Breast epithelium (tissue), 4 donors: ENCODE results near the gene IDS. TPM values are rescaled to one million over a fixed set of nuclear protein-coding genes. Genes with fewer than 3 reads are reported as not detected.
A peak's percentile ranks its signal among the peaks of the same experiment; 100 is the strongest.
"Not testable (repeated sequence)": the region's sequence is repeated elsewhere in the genome, so short reads cannot be mapped to it uniquely, and the experiment has no call there.

Experiments
- DNase-seq, 2 donors: peaks; one replicate each; pipeline ENCODE4 v3.0.0-alpha.2; 2019; ENCODE audit warnings: low spot score in 2 of 2
- H3K27ac ChIP-seq, 2 donors: fragments of 200-600 bp; sonication (generic) in 1 of 2; one replicate each; pipeline ENCODE4 v1.5.1; 2016 to 2019; ENCODE audit warnings: mild to moderate bottlenecking in 1 of 2
- H3K27me3 ChIP-seq, 2 donors: fragments of 200-600 bp; sonication (generic) in 1 of 2; one replicate each; pipeline versions ENCODE4 v1.5.1 to v1.6.0; 2017 to 2019; ENCODE audit warnings: control low read depth in 1 of 2, mild to moderate bottlenecking in 1 of 2
- H3K36me3 ChIP-seq: fragments of 200-600 bp; one replicate; pipeline ENCODE4 v1.5.1; 2019
- H3K4me1 ChIP-seq, 2 donors: fragments of 200-600 bp; sonication (generic); one replicate each; pipeline ENCODE4 v1.5.1; 2016 to 2019; ENCODE audit warnings: control low read depth in 1 of 2
- H3K4me3 ChIP-seq, 3 donors: fragments of 200-600 bp; sonication (generic); 1 replicate in 2 of 3; 2 replicates in 1 of 3; pipeline ENCODE4 v1.5.1; 2016 to 2019; ENCODE audit warnings: mild to moderate bottlenecking in 3 of 3, moderate library complexity in 2 of 3
- H3K9me3 ChIP-seq, 2 donors: fragments of 200-600 bp; sonication (generic) in 1 of 2; one replicate each; pipeline ENCODE4 v1.5.1; 2016 to 2019; ENCODE audit warnings: control low read depth in 1 of 2
- POLR2A ChIP-seq: fragments of 450-650 bp; IDR thresholded peaks from one replicate; pipeline ENCODE4 v1.6.1; 2016; ENCODE audit warnings: antibody characterized with exemption, mild to moderate bottlenecking, moderate library complexity
- POLR2AphosphoS5 ChIP-seq, 3 donors: sonication (generic); formaldehyde crosslinking; IDR thresholded peaks; one replicate each; pipeline ENCODE4 v1.6.1; 2017; ENCODE audit warnings: antibody characterized with exemption in 3 of 3
- intact Hi-C: fragments of 100-400 bp; cut with DNase I; formaldehyde crosslinking; loops from one replicate; pipeline ENCODE4 v1.15.1; 2023; ENCODE audit warnings: low total_unique reads
- total RNA-seq, 3 donors: library from RNA; depleted of rRNA; stranded (reverse); fragments of >200 nt; gene quantifications; one replicate each; pipeline ENCODE4 v1.1.0, GENCODE V29; 2016
- TF ChIP-seq, protein P1 (sequence below), 3 donors: fragments of 450-650 bp; IDR thresholded peaks; one replicate each; pipeline ENCODE4 v1.5.1; 2016 to 2017; ENCODE audit warnings: antibody characterized with exemption in 3 of 3, mild to moderate bottlenecking in 3 of 3, moderate library complexity in 3 of 3

IDS gene
- total RNA-seq, 3 donors from 2014 or later = 61.0 to 72.0 (median 61.8) TPM

DNA sequence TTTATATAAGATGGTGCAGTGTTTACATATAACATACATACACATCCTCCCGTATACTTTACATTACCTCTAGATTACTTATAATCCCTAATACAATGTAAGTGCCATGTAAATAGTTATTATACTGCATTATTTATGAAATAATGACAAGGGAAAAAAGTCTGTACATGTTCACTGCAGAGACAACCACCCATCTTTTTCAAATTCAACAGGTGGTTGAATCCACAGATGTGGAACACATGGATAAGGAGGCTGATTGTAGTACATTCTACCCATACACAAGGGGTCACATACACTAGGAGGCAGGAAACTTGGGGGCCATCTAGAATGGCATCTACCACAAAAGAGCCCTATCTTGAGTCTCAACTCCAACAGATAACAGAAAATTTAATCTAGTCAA is 3.4 kb upstream of the IDS start:
- DNase-seq = no peak
- H3K9me3 ChIP-seq = no peaks in the 10 kb centered on the region
- TF ChIP-seq, protein P1, sequence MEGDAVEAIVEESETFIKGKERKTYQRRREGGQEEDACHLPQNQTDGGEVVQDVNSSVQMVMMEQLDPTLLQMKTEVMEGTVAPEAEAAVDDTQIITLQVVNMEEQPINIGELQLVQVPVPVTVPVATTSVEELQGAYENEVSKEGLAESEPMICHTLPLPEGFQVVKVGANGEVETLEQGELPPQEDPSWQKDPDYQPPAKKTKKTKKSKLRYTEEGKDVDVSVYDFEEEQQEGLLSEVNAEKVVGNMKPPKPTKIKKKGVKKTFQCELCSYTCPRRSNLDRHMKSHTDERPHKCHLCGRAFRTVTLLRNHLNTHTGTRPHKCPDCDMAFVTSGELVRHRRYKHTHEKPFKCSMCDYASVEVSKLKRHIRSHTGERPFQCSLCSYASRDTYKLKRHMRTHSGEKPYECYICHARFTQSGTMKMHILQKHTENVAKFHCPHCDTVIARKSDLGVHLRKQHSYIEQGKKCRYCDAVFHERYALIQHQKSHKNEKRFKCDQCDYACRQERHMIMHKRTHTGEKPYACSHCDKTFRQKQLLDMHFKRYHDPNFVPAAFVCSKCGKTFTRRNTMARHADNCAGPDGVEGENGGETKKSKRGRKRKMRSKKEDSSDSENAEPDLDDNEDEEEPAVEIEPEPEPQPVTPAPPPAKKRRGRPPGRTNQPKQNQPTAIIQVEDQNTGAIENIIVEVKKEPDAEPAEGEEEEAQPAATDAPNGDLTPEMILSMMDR (IDR thresholded peaks at IDR 0.05) = no peak
- TF ChIP-seq POLR2AphosphoS5 (IDR thresholded peaks at IDR 0.05) = no peak
- no peak for TF ChIP-seq POLR2A
- H3K4me3 ChIP-seq = no peak overlapping the region
- no peaks in the 10 kb centered on the region for H3K4me1 ChIP-seq
- intact Hi-C loops = no loop called here
- H3K27ac ChIP-seq = no peak overlapping the region
- H3K36me3 ChIP-seq = no peaks in the 10 kb centered on the region
- peaks cover 0 to 39% of the 10 kb centered on the region in 2 donors for H3K27me3 ChIP-seq

DNA sequence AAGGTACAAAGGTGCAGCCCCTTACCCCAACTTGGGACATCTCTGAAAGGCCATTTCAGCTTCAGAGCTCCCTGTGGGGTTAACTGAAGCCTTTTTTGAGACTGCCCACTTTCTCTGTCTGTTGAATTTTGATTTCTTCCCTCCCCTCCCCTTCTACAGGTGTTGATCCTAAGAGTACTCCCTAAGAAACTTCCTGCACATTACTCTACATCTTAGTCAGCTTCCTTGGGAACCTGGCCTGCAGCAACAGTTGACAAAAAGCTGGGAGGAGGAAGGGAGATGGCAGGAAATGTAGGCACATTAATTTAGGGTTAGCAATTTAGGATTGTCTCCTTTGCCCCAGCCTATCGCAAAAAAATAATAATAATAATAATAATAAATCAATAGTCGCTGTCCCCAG is 1.2 kb upstream of the IDS start:
- no peaks in the 10 kb centered on the region for H3K9me3 ChIP-seq
- intact Hi-C loops = no loop called here
- no peak for TF ChIP-seq POLR2AphosphoS5 (IDR thresholded peaks at IDR 0.05)
- TF ChIP-seq, protein P1 (IDR thresholded peaks at IDR 0.05) = no peak
- no peak for DNase-seq
- H3K27me3 ChIP-seq = peaks cover 0 to 40% of the 10 kb centered on the region in 2 donors
- no peak overlapping the region for H3K4me3 ChIP-seq
- no peak overlapping the region for H3K27ac ChIP-seq
- no peaks in the 10 kb centered on the region for H3K4me1 ChIP-seq
- no peaks in the 10 kb centered on the region for H3K36me3 ChIP-seq

DNA sequence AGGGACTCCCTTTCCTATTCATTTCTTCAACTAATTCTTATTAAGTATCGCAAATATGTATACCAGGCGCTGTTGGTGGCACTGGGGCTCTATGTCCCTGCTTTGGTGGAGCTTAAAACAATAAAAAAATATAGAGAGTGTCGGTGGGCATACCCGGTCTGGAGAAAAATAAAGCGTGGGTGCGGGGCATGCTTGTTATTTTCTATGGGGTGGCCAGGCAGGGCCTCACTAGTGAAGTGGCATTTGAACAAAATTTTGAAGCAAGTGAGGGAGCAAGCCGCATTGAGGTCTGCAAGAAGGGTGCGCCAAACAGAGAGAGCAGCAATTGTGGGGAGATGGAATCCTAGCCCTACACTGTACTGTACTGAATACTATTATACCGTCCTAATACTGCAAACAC is 565 bp upstream of the IDS start:
- intact Hi-C loops = no loop called here
- Histone ChIP-seq H3K27ac (peak overlapping the region in 1 of 2 donors; percentile 86), H3K27me3 (peaks cover 0 to 37% of the 10 kb centered on the region in 2 donors), H3K4me3 (peak overlapping the region in 2 of 3 donors; percentile 70 to 77), H3K9me3 (no peaks in the 10 kb centered on the region), H3K4me1 (no peaks in the 10 kb centered on the region), H3K36me3 (no peaks in the 10 kb centered on the region)
- TF ChIP-seq POLR2A (no peak), POLR2AphosphoS5 (IDR thresholded peaks at IDR 0.05) (no peak)
- TF ChIP-seq, protein P1 (IDR thresholded peaks at IDR 0.05) = no peak
- DNase-seq = no peak

DNA sequence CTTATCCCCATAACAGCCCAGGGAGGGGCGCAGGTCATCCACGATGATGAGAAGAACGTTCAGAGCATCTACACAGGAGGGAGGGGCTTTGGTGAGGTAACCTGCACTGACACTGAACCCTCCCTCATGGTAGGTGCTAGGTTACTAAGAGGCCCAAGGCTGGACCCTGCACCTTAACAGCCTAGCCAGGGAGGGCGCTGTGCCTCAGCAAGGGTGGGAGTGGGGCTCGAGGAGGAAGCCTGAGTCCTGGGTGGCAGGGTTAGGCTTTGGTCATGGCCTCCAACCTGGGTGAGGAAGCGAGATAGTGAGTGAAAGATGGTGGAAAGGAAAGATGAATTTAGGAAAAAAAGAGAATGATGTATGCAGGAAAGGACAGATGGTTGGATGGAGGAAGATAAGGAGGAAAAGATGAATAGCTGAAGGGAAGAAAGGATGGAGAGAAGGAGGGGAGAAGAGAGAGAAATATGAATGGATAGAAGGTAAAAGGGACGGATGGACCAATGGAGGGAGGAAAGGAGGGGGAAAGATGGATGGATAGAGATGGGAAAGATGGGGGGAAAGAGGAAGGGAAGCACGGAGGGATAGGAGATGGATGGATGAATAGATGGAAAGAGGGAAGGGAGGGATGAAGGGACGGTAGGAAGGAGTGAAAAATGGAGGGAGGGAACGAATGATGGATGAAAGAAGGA is 736 bp downstream of the IDS start:
- H3K4me1 ChIP-seq = no peaks in the 10 kb centered on the region
- intact Hi-C loops = no loop called here
- DNase-seq = no peak
- no peaks in the 10 kb centered on the region for H3K36me3 ChIP-seq
- H3K4me3 ChIP-seq = peak overlapping the region; percentile 66 to 77 (median 70)
- H3K27ac ChIP-seq = peak overlapping the region; percentile 86 to 93
- H3K9me3 ChIP-seq = no peaks in the 10 kb centered on the region
- peaks cover 0 to 26% of the 10 kb centered on the region in 2 donors for H3K27me3 ChIP-seq
- TF ChIP-seq POLR2AphosphoS5 (IDR thresholded peaks at IDR 0.05) (no peak), POLR2A (no peak)
- TF ChIP-seq, protein P1 (IDR thresholded peaks at IDR 0.05) = no peak

DNA sequence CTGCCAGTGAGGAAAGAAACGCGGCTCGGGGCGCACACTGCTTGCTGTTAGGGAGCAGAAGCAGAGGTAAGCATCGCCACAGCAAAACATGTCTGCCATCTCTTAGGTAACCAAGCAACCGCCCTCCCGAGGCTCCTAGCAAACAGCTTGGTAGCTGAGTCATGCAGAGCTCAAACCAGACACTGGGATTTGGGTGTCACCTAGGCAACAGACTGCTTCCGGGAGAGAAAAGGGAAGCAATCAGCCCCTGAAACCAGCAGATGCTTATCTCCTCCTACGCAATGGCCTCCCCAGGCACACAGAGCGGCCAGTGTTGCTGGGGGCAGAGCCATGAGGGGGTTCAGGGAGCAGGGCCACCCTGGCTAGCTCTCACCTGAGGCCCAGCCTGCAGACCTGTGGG is 1.7 kb downstream of the IDS start:
- intact Hi-C loops = not testable (repeated sequence)

DNA sequence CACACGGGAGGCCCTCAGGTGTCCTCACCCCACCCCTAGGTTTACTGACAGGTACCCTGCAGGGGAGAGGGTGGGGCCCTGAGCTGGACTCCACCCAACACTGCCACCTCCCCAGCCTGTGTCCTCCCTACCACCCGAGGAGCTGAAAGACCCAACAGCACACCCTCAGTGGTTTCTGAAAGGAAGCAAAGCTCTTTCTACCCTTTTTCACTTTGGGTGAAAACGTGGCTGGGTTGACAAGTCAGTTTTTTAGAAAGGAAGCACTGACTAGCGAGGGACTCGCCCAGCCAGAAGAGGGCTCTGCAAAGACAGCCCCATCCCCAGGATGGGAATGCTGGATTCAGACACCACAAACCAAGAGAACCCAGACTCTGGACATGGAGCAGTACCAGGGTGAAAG is 2.2 kb downstream of the IDS start:
- H3K4me3 ChIP-seq, H3K9me3 ChIP-seq, H3K4me1 ChIP-seq, intact Hi-C loops, H3K36me3 ChIP-seq, DNase-seq: not testable (repeated sequence)
- Histone ChIP-seq H3K27ac (peak overlapping the region in 1 of 2 donors; percentile 19), H3K27me3 (peaks cover 0 to 14% of the 10 kb centered on the region in 2 donors)

More for the DNA sequence above, 1.7 kb downstream of the IDS start:
- H3K36me3 ChIP-seq, H3K9me3 ChIP-seq, DNase-seq, H3K4me1 ChIP-seq: not testable (repeated sequence)
- Histone ChIP-seq H3K27ac (peak overlapping the region in 1 of 2 donors; percentile 93), H3K4me3 (peak overlapping the region in 2 of 3 donors; percentile 70 to 77), H3K27me3 (peaks cover 0 to 17% of the 10 kb centered on the region in 2 donors)
